HepG2 (cell line): Measurements from ENCODE around the gene NSFL1C. TPM values are rescaled to one million over a fixed set of nuclear protein-coding genes. Genes with fewer than 3 reads are reported as not detected.

Source experiments
- ADNP ChIP-seq: sonication (generic); formaldehyde crosslinking; IDR thresholded peaks from 2 replicates; pipeline ENCODE4 v1.4.0; 2020; ENCODE audit warnings: missing genetic modification reagents
- AHDC1 ChIP-seq: sonication (generic); formaldehyde crosslinking; IDR thresholded peaks from 2 replicates; pipeline ENCODE4 v1.5.1; 2020; ENCODE audit warnings: mild to moderate bottlenecking, missing genetic modification reagents, borderline replicate concordance
- DNMT3B ChIP-seq: conservative IDR thresholded peaks from 2 replicates; pipeline ENCODE4 v1.6.1; 2016; ENCODE audit warnings: missing biosample characterization, control low read depth
- FOSL1 ChIP-seq: sonication (generic); formaldehyde crosslinking; IDR thresholded peaks from 2 replicates; pipeline ENCODE4 v1.9.0; 2021; ENCODE audit warnings: missing genetic modification reagents, borderline replicate concordance
- GTF3A ChIP-seq: sonication (generic); formaldehyde crosslinking; conservative IDR thresholded peaks from 2 replicates; pipeline ENCODE4 v1.4.0; 2020; ENCODE audit warnings: mild to moderate bottlenecking, missing genetic modification reagents
- HCFC1 ChIP-seq: fragments of 150-350 bp; IDR thresholded peaks from 2 replicates; pipeline ENCODE4 v1.6.1; 2014; ENCODE audit warnings: low read depth, low read length
- MAX ChIP-seq: IDR thresholded peaks from 2 replicates; pipeline ENCODE4 v1.6.1; 2012; ENCODE audit warnings: inconsistent platforms
- PPARG ChIP-seq: conservative IDR thresholded peaks from 2 replicates; pipeline ENCODE4 v1.6.1; 2016; ENCODE audit warnings: missing biosample characterization, missing genetic modification reagents
- RXRB ChIP-seq: IDR thresholded peaks from 2 replicates; pipeline ENCODE4 v1.6.1; 2016; ENCODE audit warnings: borderline replicate concordance, missing genetic modification reagents, missing compliant biosample characterization
- SAP130 ChIP-seq: IDR thresholded peaks from 2 replicates; pipeline ENCODE4 v1.6.1; 2016; ENCODE audit warnings: low read depth
- TCF12 ChIP-seq, 2 experiments: fragments of 450-650 bp in 1 of 2; sonication (generic) in 1 of 2; formaldehyde crosslinking in 1 of 2; IDR thresholded peaks; 2 replicates each; pipeline versions ENCODE4 v1.6.1 to v1.8.0; 2017 to 2022; ENCODE audit warnings: antibody characterized with exemption in 1 of 2, mild to moderate bottlenecking in 1 of 2, missing genetic modification reagents in 1 of 2, moderate library complexity in 1 of 2
- U2AF1 ChIP-seq: fragments of 200-400 bp; formaldehyde crosslinking; optimal IDR thresholded peaks from 2 replicates; pipeline ENCODE3; 2017; ENCODE audit warnings: mild to moderate bottlenecking, low read depth, low read length
- ZFP37 ChIP-seq: sonication (generic); formaldehyde crosslinking; IDR thresholded peaks from 2 replicates; pipeline ENCODE4 v1.4.0; 2020; ENCODE audit warnings: missing genetic modification reagents, borderline replicate concordance
- ZNF318 ChIP-seq: sonication (generic); formaldehyde crosslinking; IDR thresholded peaks from 2 replicates; pipeline ENCODE4 v1.4.0; 2020; ENCODE audit warnings: mild to moderate bottlenecking, missing genetic modification reagents
- ZNF572 ChIP-seq: sonication (generic); formaldehyde crosslinking; IDR thresholded peaks from 2 replicates; pipeline ENCODE4 v1.5.1; 2020; ENCODE audit warnings: mild to moderate bottlenecking, missing genetic modification reagents
- polyA plus RNA-seq, 8 experiments: library from polyadenylated mRNA; depleted of rRNA in 3 of 8; stranded (reverse) in 7 of 8; unstranded in 1 of 8; fragments of >200 nt; fragmentation: Illumina TruSeq in 4 of 8; extraction: Trizol in 4 of 8; gene quantifications; 2 replicates each; pipeline versions ENCODE4 v1.2.1 to v1.2.3, GENCODE V29; 2011 to 2016; ENCODE audit warnings: low read depth in 4 of 8, missing spikeins in 1 of 8, mixed read lengths in 1 of 8; ENCODE audit not compliant: insufficient read depth in 1 of 8
- total RNA-seq, 5 experiments: library from RNA; depleted of rRNA; stranded (reverse); fragments of >200 nt; fragmentation: Illumina TruSeq; extraction: Trizol; gene quantifications; 2 replicates each; pipeline ENCODE4 v1.2.3, GENCODE V29; 2016; ENCODE audit warnings: low read depth in 1 of 5

NSFL1C gene
- total and polyA plus RNA-seq, 2 of the 13 experiments (the other 11 are each of a cell fraction or from before 2014, with no cell fraction given): 22.9 to 62.7 TPM

GRCh38 chr20:1415667-1416468, 50.8 kb downstream of the NSFL1C start (continued):
- 0 out of 2 replicates have a peak, but pooled peaks have one; percentile 33 for TF ChIP-seq AHDC1 (CRISPR knock-in tag)
- no peak for TF ChIP-seq HCFC1
- peak; percentile 85 for TF ChIP-seq RXRB
- peak; percentile 96 for TF ChIP-seq FOSL1 (CRISPR knock-in tag)
- no peak for TF ChIP-seq ZNF572 (CRISPR knock-in tag)
- no peak for TF ChIP-seq TCF12 (IDR thresholded peaks at IDR 0.05)
- TF ChIP-seq TCF12 (CRISPR knock-in tag; IDR thresholded peaks at IDR 0.05): no peak
- TF ChIP-seq U2AF1: peak; percentile 47
- TF ChIP-seq SAP130 (CRISPR knock-in tag): peak; percentile 95
- TF ChIP-seq ZFP37 (CRISPR knock-in tag): no peak
- TF ChIP-seq PPARG (CRISPR knock-in tag): 0 out of 2 replicates have a peak, but pooled peaks have one; percentile 20
- TF ChIP-seq ADNP: peak; percentile 58; the same call in 1 of the 2 replicates
- TF ChIP-seq GTF3A: no peak
- TF ChIP-seq DNMT3B (CRISPR knock-in tag): peak; percentile 98
- peak; percentile 63; the same call in 1 of the 2 replicates for TF ChIP-seq MAX
- 0 out of 2 replicates have a peak, but pooled peaks have one; percentile 61 for TF ChIP-seq ZNF318 (CRISPR knock-in tag)
